RWPE1 (cell line): ENCODE data around the gene SORCS1.
A peak's percentile ranks its signal among the peaks of the same experiment; 100 is the strongest.

Experiments
- CTCF ChIA-PET: fragments of 350-600 bp; sonication (Branson Sonifier 250); formaldehyde crosslinking; extraction: SDS; loops from one replicate; lab custom pipeline; 2021; lab: Yijun Ruan, JAX
- POLR2A ChIA-PET: fragments of 400-600 bp; formaldehyde crosslinking; extraction: SDS; loops from one replicate; lab custom pipeline; 2020; ENCODE audit warnings: antibody characterized with exemption; ENCODE audit not compliant: low non-redundant PET; lab: Yijun Ruan, JAX
- DNase-seq: peaks from one replicate; pipeline ENCODE4 v3.0.0; 2012; ENCODE audit warnings: low spot score
- H3K27ac ChIP-seq: fragments of 450-650 bp; 2 replicates; pipeline ENCODE4 v1.5.1; 2017
- TF ChIP-seq, protein P1 (sequence below): fragments of 450-650 bp; conservative IDR thresholded peaks from 2 replicates; pipeline ENCODE4 v1.5.1; 2017; ENCODE audit warnings: low read depth, mild to moderate bottlenecking

The SORCS1 gene

GRCh38 chr10:106592396-106592795 is 572.1 kb downstream of the SORCS1 start:
- ChIA-PET CTCF (interaction anchor here (0.6 kb wide), 1 partner anchor 219 kb away, joined by 3 read pairs; no protein-coding TSS in a partner anchor), POLR2A (no interaction called here)
- TF ChIP-seq, protein P1, sequence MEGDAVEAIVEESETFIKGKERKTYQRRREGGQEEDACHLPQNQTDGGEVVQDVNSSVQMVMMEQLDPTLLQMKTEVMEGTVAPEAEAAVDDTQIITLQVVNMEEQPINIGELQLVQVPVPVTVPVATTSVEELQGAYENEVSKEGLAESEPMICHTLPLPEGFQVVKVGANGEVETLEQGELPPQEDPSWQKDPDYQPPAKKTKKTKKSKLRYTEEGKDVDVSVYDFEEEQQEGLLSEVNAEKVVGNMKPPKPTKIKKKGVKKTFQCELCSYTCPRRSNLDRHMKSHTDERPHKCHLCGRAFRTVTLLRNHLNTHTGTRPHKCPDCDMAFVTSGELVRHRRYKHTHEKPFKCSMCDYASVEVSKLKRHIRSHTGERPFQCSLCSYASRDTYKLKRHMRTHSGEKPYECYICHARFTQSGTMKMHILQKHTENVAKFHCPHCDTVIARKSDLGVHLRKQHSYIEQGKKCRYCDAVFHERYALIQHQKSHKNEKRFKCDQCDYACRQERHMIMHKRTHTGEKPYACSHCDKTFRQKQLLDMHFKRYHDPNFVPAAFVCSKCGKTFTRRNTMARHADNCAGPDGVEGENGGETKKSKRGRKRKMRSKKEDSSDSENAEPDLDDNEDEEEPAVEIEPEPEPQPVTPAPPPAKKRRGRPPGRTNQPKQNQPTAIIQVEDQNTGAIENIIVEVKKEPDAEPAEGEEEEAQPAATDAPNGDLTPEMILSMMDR, result no peak
- no peak overlapping the region for H3K27ac ChIP-seq
- DNase-seq, result no peak

DNA sequence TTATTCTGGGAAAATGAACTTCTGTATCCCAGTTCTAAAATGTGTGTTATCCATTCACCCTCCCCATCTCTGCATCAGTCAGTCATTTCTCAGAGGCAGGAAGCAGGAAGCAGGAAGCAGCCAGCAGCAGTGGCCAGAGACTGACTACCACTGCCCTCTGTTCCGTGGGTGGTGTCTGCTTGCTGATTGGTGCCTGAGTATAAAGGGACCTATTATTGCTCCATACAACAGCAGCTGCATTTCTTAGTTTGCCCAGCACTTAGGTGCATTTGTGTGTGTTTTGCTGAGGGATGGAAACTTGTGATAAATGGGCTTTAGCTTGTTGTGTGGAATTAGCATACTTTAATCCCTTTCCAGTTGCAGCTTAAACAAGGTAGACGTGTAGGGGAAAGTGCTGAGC is 582.2 kb downstream of the SORCS1 start:
- no peak for DNase-seq
- CTCF ChIA-PET, result no interaction called here
- TF ChIP-seq, protein P1, result no peak
- H3K27ac ChIP-seq, result no peak overlapping the region
- POLR2A ChIA-PET, result no interaction called here

GRCh38 chr10:106577756-106578155 is 586.8 kb downstream of the SORCS1 start:
- ChIA-PET POLR2A (no interaction called here), CTCF (no interaction called here)
- no peak for DNase-seq
- TF ChIP-seq, protein P1, result no peak
- H3K27ac ChIP-seq, result no peak overlapping the region

- CTCF ChIA-PET, result interaction anchor here (0.7 kb wide), 1 partner anchor 215 kb away, joined by 5 read pairs; no protein-coding TSS in a partner anchor
- POLR2A ChIA-PET, result no interaction called here
- TF ChIP-seq, protein P1, result no peak
- peak; percentile 92 for DNase-seq
- no peak overlapping the region for H3K27ac ChIP-seq
Observed at GRCh38 chr10:106577266-106577665, 587.2 kb downstream of the SORCS1 start.

DNA sequence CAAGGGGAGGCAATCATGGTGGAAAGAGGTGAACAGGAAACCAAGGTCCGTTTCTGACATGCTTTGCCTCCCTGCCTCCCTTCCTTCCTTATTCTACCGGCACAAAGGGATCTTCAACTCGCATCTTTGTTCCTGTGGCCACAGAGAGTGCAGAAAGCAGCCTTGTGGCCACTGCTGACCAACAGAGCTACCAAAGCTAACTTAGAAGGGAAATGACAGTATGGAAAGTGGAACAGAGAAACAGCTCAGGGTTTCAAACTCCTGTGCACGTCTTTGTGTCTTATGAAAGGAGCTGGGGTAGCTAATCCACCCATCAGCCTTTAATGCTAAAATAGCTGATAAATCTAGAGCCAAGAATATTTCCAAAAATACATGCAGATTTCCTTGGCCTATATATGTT is 588.0 kb downstream of the SORCS1 start:
- no peak for DNase-seq
- ChIA-PET POLR2A (no interaction called here), CTCF (interaction anchor here (0.7 kb wide), 1 partner anchor 214 kb away, joined by 5 read pairs; no protein-coding TSS in a partner anchor)
- TF ChIP-seq, protein P1, result no peak
- no peak overlapping the region for H3K27ac ChIP-seq

DNA sequence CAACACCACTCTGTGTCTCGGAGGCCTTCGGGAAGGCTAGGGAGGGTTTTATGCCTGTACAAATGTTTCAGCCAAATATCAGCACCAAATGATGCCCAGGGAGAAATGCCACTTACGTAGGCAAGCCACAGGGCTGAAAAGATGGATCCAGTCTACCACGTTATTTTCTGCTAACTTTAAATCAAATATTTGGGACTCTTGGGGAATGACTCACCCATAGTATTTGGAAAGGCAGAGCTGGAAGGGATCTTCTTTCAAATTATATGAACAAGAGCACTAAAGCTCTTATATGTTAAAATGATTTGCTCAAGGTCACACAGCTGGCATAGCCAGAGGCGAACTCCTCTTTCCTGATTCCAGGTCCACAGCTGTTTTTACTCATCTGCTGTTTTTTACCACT is 591.4 kb downstream of the SORCS1 start:
- CTCF ChIA-PET, result interaction anchor here (0.6 to 2.0 kb wide), 5 partner anchors 18 to 167 kb away, joined by 3 to 4 read pairs (median 3); no protein-coding TSS in a partner anchor
- POLR2A ChIA-PET, result no interaction called here
- H3K27ac ChIP-seq, result peak overlapping the region; percentile 59; the same call in 1 of the 2 replicates
- TF ChIP-seq, protein P1, result no peak
- peak; percentile 66 for DNase-seq
